PFSK-1 (cell line): ENCODE results near the gene GP2.

Source experiments
- FOXP2 ChIP-seq: optimal IDR thresholded peaks from 2 replicates; pipeline ENCODE3; 2011; ENCODE audit warnings: borderline replicate concordance, control low read depth, inconsistent platforms; ENCODE audit not compliant: insufficient read depth; ENCODE audit errors: extremely low read length, extremely low read depth
- POLR2AphosphoS5 ChIP-seq: IDR thresholded peaks from 2 replicates; pipeline ENCODE4 v1.6.1; 2012; ENCODE audit warnings: low read depth, mild to moderate bottlenecking, control low read depth, low read length, moderate library complexity
- REST ChIP-seq, 2 experiments: IDR thresholded peaks; 2 replicates each; pipeline versions ENCODE4 v1.6.1 to v1.8.0; 2011 to 2012; ENCODE audit warnings: low read depth in 2 of 2, low read length in 2 of 2, control low read depth in 1 of 2, inconsistent platforms in 1 of 2, mild to moderate bottlenecking in 1 of 2, moderate library complexity in 1 of 2; ENCODE audit not compliant: insufficient read depth in 1 of 2
- SIN3A ChIP-seq: IDR thresholded peaks from 2 replicates; pipeline ENCODE4 v1.6.1; 2012; ENCODE audit warnings: mild to moderate bottlenecking, low read length, moderate library complexity, borderline replicate concordance; ENCODE audit not compliant: insufficient read depth
- TAF1 ChIP-seq: IDR thresholded peaks from 2 replicates; pipeline ENCODE4 v1.6.1; 2012; ENCODE audit warnings: low read length, control low read depth, borderline replicate concordance; ENCODE audit not compliant: insufficient read depth

- no peak for TF ChIP-seq REST (IDR thresholded peaks at IDR 0.05; ENCODE audit: insufficient read depth in 1 of 2, low read depth in 2 of 2, low read length in 2 of 2)
- no peak for TF ChIP-seq TAF1
- no peak for TF ChIP-seq POLR2AphosphoS5
- no peak for TF ChIP-seq SIN3A
- no peak for TF ChIP-seq FOXP2
Observed at GRCh38 chr16:20348365-20349185, 21.3 kb upstream of the GP2 start.
